Suppressor macrophage (primary cell): ENCODE data around the gene GPR35.
A peak's percentile ranks its signal among the peaks of the same experiment; 100 is the strongest.

Source experiments
- DNase-seq, 4 experiments: peaks; one replicate each; pipeline ENCODE4 v3.0.0-alpha.2; 2020 to 2022

GPR35 gene

GRCh38 chr2:240624011-240624949 lies 1.0 kb upstream of the GPR35 start:
- peak; percentile 48 to 63 (median 56) for DNase-seq

- DNase-seq = peak; percentile 81 to 93 (median 89)
These were observed 1.4 kb downstream of the GPR35 start for GRCh38 chr2:240626531-240627300.

GRCh38 chr2:240627736-240628506 lies 2.6 kb downstream of the GPR35 start:
- DNase-seq = no peak

GRCh38 chr2:240628507-240628807 lies 3.2 kb downstream of the GPR35 start:
- no peak for DNase-seq

- DNase-seq = no peak
These were observed 3.7 kb downstream of the GPR35 start for GRCh38 chr2:240628808-240629618.

- DNase-seq = peak in 1 of 4 experiments; percentile 1
These were observed 4.3 kb downstream of the GPR35 start for GRCh38 chr2:240629619-240629967.

- DNase-seq = no peak
These were observed 4.9 kb downstream of the GPR35 start for GRCh38 chr2:240629968-240630770.

GRCh38 chr2:240630771-240631547 lies 5.7 kb downstream of the GPR35 start:
- no peak for DNase-seq

- no peak for DNase-seq
These were observed 6.4 kb downstream of the GPR35 start for GRCh38 chr2:240631548-240632305.

- no peak for DNase-seq
These were observed 7.0 kb downstream of the GPR35 start for GRCh38 chr2:240632306-240632721.

- no peak for DNase-seq
These were observed 10.1 kb downstream of the GPR35 start for GRCh38 chr2:240635121-240635997.

- peak in 1 of 4 experiments; percentile 3 for DNase-seq
These were observed 10.8 kb downstream of the GPR35 start for GRCh38 chr2:240635998-240636547.

GRCh38 chr2:240636563-240637115 lies 11.4 kb downstream of the GPR35 start:
- DNase-seq = no peak

- DNase-seq = no peak
These were observed 12.0 kb downstream of the GPR35 start for GRCh38 chr2:240637116-240637900.

GRCh38 chr2:240637901-240638345 lies 12.6 kb downstream of the GPR35 start:
- no peak for DNase-seq

GRCh38 chr2:240638512-240639160 lies 13.4 kb downstream of the GPR35 start:
- DNase-seq = no peak
